Neural cell (in vitro differentiated cells): Measurements from ENCODE around the gene UGGT1.

Experiments used
- EP300 ChIP-seq: fragments of 450-650 bp; conservative IDR thresholded peaks from 2 replicates; pipeline ENCODE4 v1.6.1; 2014; ENCODE audit warnings: antibody characterized with exemption, mild to moderate bottlenecking, moderate library complexity; ENCODE audit not compliant: poor library complexity, severe bottlenecking
- EZH2 ChIP-seq: fragments of 200-600, 300-800 bp; shearing (Covaris generic), sonication (generic); IDR thresholded peaks from 2 replicates; pipeline ENCODE4 v1.6.1; 2014; ENCODE audit warnings: antibody characterized with exemption, low read length, borderline replicate concordance, mild to moderate bottlenecking; ENCODE audit not compliant: insufficient read depth, poor library complexity, severe bottlenecking
- MXI1 ChIP-seq: fragments of 450-650 bp; conservative IDR thresholded peaks from 2 replicates; pipeline ENCODE4 v1.6.1; 2014; ENCODE audit warnings: antibody characterized with exemption, mild to moderate bottlenecking; ENCODE audit not compliant: poor library complexity, severe bottlenecking
- POLR2AphosphoS5 ChIP-seq: IDR thresholded peaks from 2 replicates; pipeline ENCODE4 v1.6.1; 2012
- RAD21 ChIP-seq: fragments of 450-650 bp; conservative IDR thresholded peaks from 2 replicates; pipeline ENCODE4 v1.6.1; 2014; ENCODE audit warnings: antibody characterized with exemption, mild to moderate bottlenecking, moderate library complexity
- TAF1 ChIP-seq: IDR thresholded peaks from 2 replicates; pipeline ENCODE4 v1.6.1; 2012; ENCODE audit warnings: low read depth
- TF ChIP-seq, protein P1 (sequence below): fragments of 450-650 bp; IDR thresholded peaks from 2 replicates; pipeline ENCODE4 v1.5.1; 2014; ENCODE audit warnings: antibody characterized with exemption, mild to moderate bottlenecking, moderate library complexity; ENCODE audit not compliant: poor library complexity, severe bottlenecking

GRCh38 chr2:128170776-128171175 is 79.8 kb downstream of the UGGT1 start:
- TF ChIP-seq POLR2AphosphoS5, result no peak
- TF ChIP-seq, protein P1, sequence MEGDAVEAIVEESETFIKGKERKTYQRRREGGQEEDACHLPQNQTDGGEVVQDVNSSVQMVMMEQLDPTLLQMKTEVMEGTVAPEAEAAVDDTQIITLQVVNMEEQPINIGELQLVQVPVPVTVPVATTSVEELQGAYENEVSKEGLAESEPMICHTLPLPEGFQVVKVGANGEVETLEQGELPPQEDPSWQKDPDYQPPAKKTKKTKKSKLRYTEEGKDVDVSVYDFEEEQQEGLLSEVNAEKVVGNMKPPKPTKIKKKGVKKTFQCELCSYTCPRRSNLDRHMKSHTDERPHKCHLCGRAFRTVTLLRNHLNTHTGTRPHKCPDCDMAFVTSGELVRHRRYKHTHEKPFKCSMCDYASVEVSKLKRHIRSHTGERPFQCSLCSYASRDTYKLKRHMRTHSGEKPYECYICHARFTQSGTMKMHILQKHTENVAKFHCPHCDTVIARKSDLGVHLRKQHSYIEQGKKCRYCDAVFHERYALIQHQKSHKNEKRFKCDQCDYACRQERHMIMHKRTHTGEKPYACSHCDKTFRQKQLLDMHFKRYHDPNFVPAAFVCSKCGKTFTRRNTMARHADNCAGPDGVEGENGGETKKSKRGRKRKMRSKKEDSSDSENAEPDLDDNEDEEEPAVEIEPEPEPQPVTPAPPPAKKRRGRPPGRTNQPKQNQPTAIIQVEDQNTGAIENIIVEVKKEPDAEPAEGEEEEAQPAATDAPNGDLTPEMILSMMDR, result no peak
- no peak for TF ChIP-seq RAD21
- TF ChIP-seq EZH2, result no peak
- no peak for TF ChIP-seq EP300
- TF ChIP-seq MXI1, result no peak
- no peak for TF ChIP-seq TAF1
